ENCODE measurements around the gene ERI3. TPM values are rescaled to one million over a fixed set of nuclear protein-coding genes. Genes with fewer than 3 reads are reported as not detected.

The ERI3 gene
- total and polyA plus RNA-seq, 10 of the 15 experiments (the other 5 are each of a cell fraction or from before 2014, with no cell fraction given): 20.6 to 90.4 (median 41.2) TPM

DNA sequence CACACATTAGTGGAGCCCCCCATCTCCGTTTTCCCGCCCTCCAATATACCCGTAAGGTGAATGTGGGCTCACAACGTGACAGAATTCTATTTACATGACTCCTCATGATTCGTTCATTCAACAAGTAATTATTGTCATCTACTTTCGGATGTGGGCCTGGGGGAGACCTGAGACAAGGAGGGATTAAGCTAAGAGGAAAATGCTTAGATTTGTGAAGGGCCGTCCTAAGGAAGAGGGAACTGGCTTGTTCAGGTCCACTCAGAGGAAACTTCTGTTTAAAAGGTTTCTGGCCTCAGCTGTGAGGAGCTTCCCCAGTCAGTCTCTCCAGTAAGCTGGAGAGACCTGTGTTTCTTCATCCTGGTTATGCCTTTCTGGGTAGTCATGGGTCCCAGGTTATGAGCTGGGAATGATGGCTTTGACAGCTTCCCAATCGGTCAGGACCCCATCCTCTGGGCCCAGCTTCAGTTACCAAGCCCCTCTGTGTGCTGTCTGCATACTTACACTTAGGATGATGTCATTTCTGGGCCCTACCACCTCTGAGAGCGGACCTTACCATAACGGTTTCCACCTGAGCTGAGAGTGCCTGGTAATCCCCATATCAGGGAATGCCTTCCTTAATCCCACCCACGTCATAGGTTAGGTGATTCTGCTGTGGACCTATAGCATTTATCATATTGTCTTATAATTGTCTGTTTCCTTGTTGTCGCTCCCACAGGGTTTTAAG is 687 bp upstream of the ERI3 start:
- no peak overlapping the region for H3K9ac ChIP-seq (ENCODE audit: control insufficient read depth, insufficient read depth, low read length)
- no peak for TF ChIP-seq HCFC1 (IDR thresholded peaks at IDR 0.05; ENCODE audit: low read length)
- TF ChIP-seq, protein P1, sequence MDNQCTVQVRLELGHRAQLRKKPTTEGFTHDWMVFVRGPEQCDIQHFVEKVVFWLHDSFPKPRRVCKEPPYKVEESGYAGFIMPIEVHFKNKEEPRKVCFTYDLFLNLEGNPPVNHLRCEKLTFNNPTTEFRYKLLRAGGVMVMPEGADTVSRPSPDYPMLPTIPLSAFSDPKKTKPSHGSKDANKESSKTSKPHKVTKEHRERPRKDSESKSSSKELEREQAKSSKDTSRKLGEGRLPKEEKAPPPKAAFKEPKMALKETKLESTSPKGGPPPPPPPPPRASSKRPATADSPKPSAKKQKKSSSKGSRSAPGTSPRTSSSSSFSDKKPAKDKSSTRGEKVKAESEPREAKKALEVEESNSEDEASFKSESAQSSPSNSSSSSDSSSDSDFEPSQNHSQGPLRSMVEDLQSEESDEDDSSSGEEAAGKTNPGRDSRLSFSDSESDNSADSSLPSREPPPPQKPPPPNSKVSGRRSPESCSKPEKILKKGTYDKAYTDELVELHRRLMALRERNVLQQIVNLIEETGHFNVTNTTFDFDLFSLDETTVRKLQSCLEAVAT (IDR thresholded peaks at IDR 0.05): peak; percentile 64
- peak overlapping the region; percentile 91 for H3K4me2 ChIP-seq (ENCODE audit: control insufficient read depth, insufficient read depth)
- H3K36me3 ChIP-seq (ENCODE audit: control insufficient read depth in 2 of 2, insufficient read depth in 2 of 2, low read length in 1 of 2): no peaks in the 10 kb centered on the region
- peak overlapping the region; percentile 20; the same call in 1 of the 2 replicates for H3K4me3 ChIP-seq
- BruUV-seq (replicated peaks): no TSS peak
- no peaks in the 10 kb centered on the region for H3K9me3 ChIP-seq (replicated peaks; ENCODE audit: control insufficient read depth, insufficient read depth, low read length)
- in situ Hi-C loops (cut with MboI) (no loop called here), intact Hi-C loops (cut with micrococcal nuclease; ENCODE audit: unreplicated experiment) (no loop called here)
- SMC1A ChIA-PET (ENCODE audit: uncharacterized antibody, unreplicated experiment): interaction anchor here (0.8 kb wide), 1 partner anchor 224 kb away, joined by 3 read pairs; no protein-coding TSS in a partner anchor
- H4K20me1 ChIP-seq (ENCODE audit: control insufficient read depth, insufficient read depth): no peaks in the 10 kb centered on the region
- FAIRE-seq (no peak), DNase-seq (ENCODE audit: low read depth, low spot score) (no peak), ATAC-seq (no peak)
- no peak overlapping the region for H3K27ac ChIP-seq (ENCODE audit: control insufficient read depth, insufficient read depth)
- H3K27me3 ChIP-seq (replicated peaks in 1 of 2; ENCODE audit: control insufficient read depth in 2 of 2, insufficient read depth in 2 of 2, low read length in 1 of 2): no peaks in the 10 kb centered on the region
- RAD21 ChIA-PET (ENCODE audit: unreplicated experiment): interaction anchor here (2.0 kb wide), 1 partner anchor 138 kb away, joined by 4 read pairs; no protein-coding TSS in a partner anchor
- peak overlapping the region; percentile 99 for H2AFZ ChIP-seq (ENCODE audit: control insufficient read depth, low read depth, low read length)
- H3K4me1 ChIP-seq (ENCODE audit: control insufficient read depth, insufficient read depth, low read length): peaks cover 2% of the 10 kb centered on the region
- H3K79me2 ChIP-seq (ENCODE audit: control insufficient read depth, insufficient read depth, low read length): peaks cover 13% of the 10 kb centered on the region
- CTCF ChIA-PET: interaction anchor here (0.5 to 1.0 kb wide), 4 partner anchors 10 to 237 kb away, joined by 3 to 5 read pairs (median 4); partner anchors contain the start of gene DMAP1
- 61% methylated on average over 12 of the region's 12 CpGs for WGBS (ENCODE audit: insufficient coverage, insufficient replicate concordance, low lambda C conversion rate, missing lambda C conversion rate)
- POLR2A ChIA-PET: interaction anchor here (0.7 to 1.6 kb wide), 2 partner anchors 17 to 706 kb away, joined by 4 to 5 read pairs; partner anchors contain the start of gene KDM4A

DNA sequence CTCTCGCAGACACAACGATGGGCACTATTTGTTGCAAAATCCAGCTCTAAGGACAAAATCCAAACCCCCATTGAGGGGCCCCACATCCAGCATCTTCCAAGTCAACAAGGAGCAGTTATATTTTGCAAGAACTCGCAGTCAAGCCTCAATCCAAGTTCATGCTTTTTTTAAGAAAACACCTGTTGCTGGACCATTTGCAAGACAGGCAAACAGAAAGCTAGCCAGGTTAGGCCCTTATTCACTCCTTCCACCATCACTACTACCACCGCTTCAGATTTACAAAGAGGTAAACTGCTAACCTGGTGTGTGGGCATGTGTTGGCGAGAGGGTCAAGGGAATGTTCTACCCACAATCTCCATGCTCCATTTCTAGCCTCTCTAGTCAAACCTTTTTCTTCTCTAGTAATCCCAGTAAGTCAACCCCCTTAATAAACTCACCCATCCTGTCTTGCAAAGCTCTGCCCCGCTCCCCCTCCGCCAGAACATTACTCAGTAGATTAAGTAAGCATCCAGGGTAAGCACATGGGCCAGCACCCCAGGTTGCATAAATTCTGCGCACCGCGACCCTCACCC is 703 bp downstream of the ERI3 start:
- SMC1A ChIA-PET (ENCODE audit: uncharacterized antibody, unreplicated experiment): interaction anchor here (0.6 to 0.7 kb wide), 2 partner anchors 39 to 680 kb away, joined by 3 read pairs; no protein-coding TSS in a partner anchor
- TF ChIP-seq TARDBP (IDR thresholded peaks at IDR 0.05; ENCODE audit: borderline replicate concordance) (no peak), RELA (IDR thresholded peaks at IDR 0.05; ENCODE audit: borderline replicate concordance, partially characterized antibody) (no peak), CBFB (IDR thresholded peaks at IDR 0.05; ENCODE audit: low read depth) (no peak), ZBED1 (IDR thresholded peaks at IDR 0.05; ENCODE audit: borderline replicate concordance) (no peak), FOXM1 (IDR thresholded peaks at IDR 0.05; ENCODE audit: low read depth, low read length) (no peak), ASH2L (IDR thresholded peaks at IDR 0.05; ENCODE audit: borderline replicate concordance, low read depth) (no peak), POLR2AphosphoS5 (IDR thresholded peaks at IDR 0.05; ENCODE audit: low read length) (no peak), KAT2A (conservative IDR thresholded peaks at IDR 0.05; ENCODE audit: control insufficient read depth, low read depth, low read length) (no peak), RAD51 (IDR thresholded peaks at IDR 0.05) (no peak), RCOR1 (conservative IDR thresholded peaks at IDR 0.05; ENCODE audit: low read depth, low read length) (no peak)
- TF ChIP-seq, protein P2, sequence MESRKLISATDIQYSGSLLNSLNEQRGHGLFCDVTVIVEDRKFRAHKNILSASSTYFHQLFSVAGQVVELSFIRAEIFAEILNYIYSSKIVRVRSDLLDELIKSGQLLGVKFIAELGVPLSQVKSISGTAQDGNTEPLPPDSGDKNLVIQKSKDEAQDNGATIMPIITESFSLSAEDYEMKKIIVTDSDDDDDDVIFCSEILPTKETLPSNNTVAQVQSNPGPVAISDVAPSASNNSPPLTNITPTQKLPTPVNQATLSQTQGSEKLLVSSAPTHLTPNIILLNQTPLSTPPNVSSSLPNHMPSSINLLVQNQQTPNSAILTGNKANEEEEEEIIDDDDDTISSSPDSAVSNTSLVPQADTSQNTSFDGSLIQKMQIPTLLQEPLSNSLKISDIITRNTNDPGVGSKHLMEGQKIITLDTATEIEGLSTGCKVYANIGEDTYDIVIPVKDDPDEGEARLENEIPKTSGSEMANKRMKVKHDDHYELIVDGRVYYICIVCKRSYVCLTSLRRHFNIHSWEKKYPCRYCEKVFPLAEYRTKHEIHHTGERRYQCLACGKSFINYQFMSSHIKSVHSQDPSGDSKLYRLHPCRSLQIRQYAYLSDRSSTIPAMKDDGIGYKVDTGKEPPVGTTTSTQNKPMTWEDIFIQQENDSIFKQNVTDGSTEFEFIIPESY (IDR thresholded peaks at IDR 0.05): no peak

More for the DNA sequence above, 703 bp downstream of the ERI3 start:
- no peaks in the 10 kb centered on the region for H3K9me3 ChIP-seq (replicated peaks; ENCODE audit: control insufficient read depth, insufficient read depth, low read length)
- H3K4me1 ChIP-seq (ENCODE audit: control insufficient read depth, insufficient read depth, low read length): peaks cover 2% of the 10 kb centered on the region
- ChIA-PET CTCF (interaction anchor here (1.5 to 1.6 kb wide), 2 partner anchors 36 to 134 kb away, joined by 3 read pairs; no protein-coding TSS in a partner anchor), RAD21 (ENCODE audit: unreplicated experiment) (no interaction called here), POLR2A (interaction anchor here (0.8 to 1.6 kb wide), 2 partner anchors 16 to 19 kb away, joined by 3 to 5 read pairs; no protein-coding TSS in a partner anchor)
- ATAC-seq (no peak), DNase-seq (ENCODE audit: low read depth, low spot score) (no peak), FAIRE-seq (no peak)
- TSS peak; percentile 66 for BruUV-seq (replicated peaks)
- peak overlapping the region; percentile 82 for H3K4me3 ChIP-seq
- in situ Hi-C loops (cut with MboI): no loop called here
- peak overlapping the region; percentile 91 for H3K4me2 ChIP-seq (ENCODE audit: control insufficient read depth, insufficient read depth)
- no peak overlapping the region for H3K27ac ChIP-seq (ENCODE audit: control insufficient read depth, insufficient read depth)
- no peaks in the 10 kb centered on the region for H3K36me3 ChIP-seq (ENCODE audit: control insufficient read depth in 2 of 2, insufficient read depth in 2 of 2, low read length in 1 of 2)
- no peaks in the 10 kb centered on the region for H4K20me1 ChIP-seq (ENCODE audit: control insufficient read depth, insufficient read depth)
- 55% methylated on average over 10 of the region's 10 CpGs for WGBS (ENCODE audit: insufficient coverage, insufficient replicate concordance, low lambda C conversion rate, missing lambda C conversion rate)
- H3K27me3 ChIP-seq (replicated peaks in 1 of 2; ENCODE audit: control insufficient read depth in 2 of 2, insufficient read depth in 2 of 2, low read length in 1 of 2): no peaks in the 10 kb centered on the region
- intact Hi-C loops (cut with micrococcal nuclease; ENCODE audit: unreplicated experiment): no loop called here
- H3K79me2 ChIP-seq (ENCODE audit: control insufficient read depth, insufficient read depth, low read length): peaks cover 13% of the 10 kb centered on the region
- peak overlapping the region; percentile 67; the same call in 1 of the 2 replicates for H2AFZ ChIP-seq (ENCODE audit: control insufficient read depth, low read depth, low read length)
- H3K9ac ChIP-seq (ENCODE audit: control insufficient read depth, insufficient read depth, low read length): peak overlapping the region; percentile 65

All from GM12878 (cell line).